Peyer's patch (tissue), 4 donors: ENCODE results near the gene SCRN1. TPM values are rescaled to one million over a fixed set of nuclear protein-coding genes. Genes with fewer than 3 reads are reported as not detected.
A peak's percentile ranks its signal among the peaks of the same experiment; 100 is the strongest.

Experiments used
- DNase-seq, 3 donors: peaks; one replicate each; pipeline ENCODE4 v3.0.0-alpha.2; 2017 to 2019
- H3K27ac ChIP-seq, 4 donors: fragments of 200-600 bp; sonication (generic); one replicate each; pipeline ENCODE4 v1.5.1; 2016 to 2019
- H3K27me3 ChIP-seq, 2 donors: fragments of 200-600 bp; sonication (generic); one replicate each; pipeline ENCODE4 v1.5.1; 2019
- H3K36me3 ChIP-seq, 3 donors: fragments of 200-600 bp; sonication (generic); one replicate each; pipeline ENCODE4 v1.5.1; 2016 to 2019
- H3K4me1 ChIP-seq, 4 donors: fragments of 200-600 bp; sonication (generic); one replicate each; pipeline ENCODE4 v1.5.1; 2016 to 2019
- H3K4me3 ChIP-seq, 4 donors: fragments of 200-600 bp; sonication (generic); 1 replicate in 3 of 4; 2 replicates in 1 of 4; pipeline ENCODE4 v1.5.1; 2016 to 2019; ENCODE audit warnings: mild to moderate bottlenecking in 1 of 4
- H3K9me3 ChIP-seq, 4 donors: fragments of 200-600 bp; sonication (generic); one replicate each; pipeline ENCODE4 v1.5.1; 2016 to 2019; ENCODE audit warnings: mild to moderate bottlenecking in 1 of 4
- POLR2A ChIP-seq, 2 donors: fragments of 450-650 bp; IDR thresholded peaks; one replicate each; pipeline ENCODE4 v1.5.1; 2017; ENCODE audit warnings: antibody characterized with exemption in 2 of 2, mild to moderate bottlenecking in 2 of 2, moderate library complexity in 2 of 2
- total RNA-seq, 4 donors: library from RNA; depleted of rRNA; stranded (reverse); fragments of >200 nt; gene quantifications; one replicate each; pipeline ENCODE4 v1.1.0, GENCODE V29; 2016
- TF ChIP-seq, protein P1 (sequence below), 6 experiments: fragments of 450-650 bp in 4 of 6; fragments of 200-600 bp in 2 of 6; sonication (generic) in 1 of 6; IDR thresholded peaks; one replicate each; pipeline ENCODE4 v1.5.1; 2017 to 2019; ENCODE audit warnings: antibody characterized with exemption in 6 of 6, mild to moderate bottlenecking in 3 of 6, moderate library complexity in 1 of 6

SCRN1 gene
- total RNA-seq, 4 donors from 2014 or later: 3.7 to 34.7 (median 7.4) TPM

DNA sequence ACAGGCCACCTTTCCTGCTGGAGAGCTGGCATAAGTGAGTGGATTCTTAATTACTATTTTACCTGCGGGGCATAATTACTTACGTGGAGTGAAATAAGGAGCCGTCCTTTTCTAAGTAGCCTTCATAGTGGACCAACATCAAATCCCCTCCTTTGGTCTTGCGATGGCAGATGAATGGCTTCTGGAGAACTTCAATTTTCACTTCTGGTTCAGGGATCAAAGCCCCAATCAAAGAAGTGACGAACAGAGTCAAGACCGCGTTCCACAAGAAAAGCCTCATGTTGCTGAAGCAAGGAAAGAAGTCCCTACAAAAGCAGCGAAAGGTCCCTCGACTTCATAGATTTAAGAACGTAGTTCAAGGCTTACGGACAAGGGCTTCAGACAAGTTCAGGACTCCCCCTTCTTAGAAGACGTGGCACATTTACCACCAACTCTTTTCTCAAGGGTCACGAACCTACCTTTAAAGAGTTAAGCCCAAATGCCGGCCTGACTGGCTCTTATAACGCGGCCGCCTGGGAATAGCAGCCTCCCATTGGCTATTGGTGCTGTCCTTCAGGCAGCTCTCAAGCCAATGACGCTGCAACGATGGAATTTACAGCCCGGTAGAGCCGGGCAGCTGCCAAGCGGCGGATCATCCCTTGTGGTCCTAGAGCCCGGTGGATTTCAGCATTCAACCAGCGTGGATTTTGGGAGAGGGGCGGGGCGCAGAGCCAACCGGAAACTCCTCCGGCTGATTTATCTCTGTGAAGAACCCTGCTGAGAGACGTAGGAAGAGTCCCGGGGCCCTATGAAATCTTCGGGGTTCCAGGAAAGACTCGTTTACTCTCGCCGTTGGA is 36.8 kb upstream of the SCRN1 start, which contains the start of gene FKBP14:
Gene FKBP14 (minus strand): TSS at position 474 of the 836 bp plus-strand sequence. CDS start 194 bp downstream, at position 280.
- no peaks in the 10 kb centered on the region for H3K9me3 ChIP-seq
- TF ChIP-seq, protein P1, sequence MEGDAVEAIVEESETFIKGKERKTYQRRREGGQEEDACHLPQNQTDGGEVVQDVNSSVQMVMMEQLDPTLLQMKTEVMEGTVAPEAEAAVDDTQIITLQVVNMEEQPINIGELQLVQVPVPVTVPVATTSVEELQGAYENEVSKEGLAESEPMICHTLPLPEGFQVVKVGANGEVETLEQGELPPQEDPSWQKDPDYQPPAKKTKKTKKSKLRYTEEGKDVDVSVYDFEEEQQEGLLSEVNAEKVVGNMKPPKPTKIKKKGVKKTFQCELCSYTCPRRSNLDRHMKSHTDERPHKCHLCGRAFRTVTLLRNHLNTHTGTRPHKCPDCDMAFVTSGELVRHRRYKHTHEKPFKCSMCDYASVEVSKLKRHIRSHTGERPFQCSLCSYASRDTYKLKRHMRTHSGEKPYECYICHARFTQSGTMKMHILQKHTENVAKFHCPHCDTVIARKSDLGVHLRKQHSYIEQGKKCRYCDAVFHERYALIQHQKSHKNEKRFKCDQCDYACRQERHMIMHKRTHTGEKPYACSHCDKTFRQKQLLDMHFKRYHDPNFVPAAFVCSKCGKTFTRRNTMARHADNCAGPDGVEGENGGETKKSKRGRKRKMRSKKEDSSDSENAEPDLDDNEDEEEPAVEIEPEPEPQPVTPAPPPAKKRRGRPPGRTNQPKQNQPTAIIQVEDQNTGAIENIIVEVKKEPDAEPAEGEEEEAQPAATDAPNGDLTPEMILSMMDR (IDR thresholded peaks at IDR 0.05): no peak
- TF ChIP-seq POLR2A (IDR thresholded peaks at IDR 0.05): no peak

DNA sequence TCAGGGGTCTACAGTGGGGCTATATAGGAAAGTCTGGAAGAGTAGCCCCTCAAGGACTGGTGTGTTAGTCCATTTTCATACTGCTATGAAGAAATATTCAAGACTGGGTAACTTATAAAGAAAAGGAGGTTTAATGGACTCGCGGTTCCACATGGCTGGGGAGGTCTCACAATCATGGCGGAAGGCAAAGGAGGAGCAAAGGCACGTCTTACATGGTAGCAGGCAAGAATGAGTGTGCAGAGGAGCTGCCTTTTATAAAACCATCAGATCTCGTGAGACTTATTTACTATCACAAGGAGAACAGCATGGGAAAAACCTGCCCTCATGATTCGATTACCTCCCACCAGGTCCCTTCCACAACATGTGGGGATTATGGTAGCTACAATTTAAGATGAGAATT is 33.9 kb upstream of the SCRN1 start:
- Histone ChIP-seq H3K9me3 (no peaks in the 10 kb centered on the region), H3K27me3 (no peaks in the 10 kb centered on the region), H3K4me1 (peaks cover 0 to 27% (median 4%) of the 10 kb centered on the region in 4 donors), H3K27ac (no peak overlapping the region), H3K36me3 (no peaks in the 10 kb centered on the region), H3K4me3 (no peak overlapping the region)
- DNase-seq: no peak
- TF ChIP-seq, protein P1 (IDR thresholded peaks at IDR 0.05): no peak
- TF ChIP-seq POLR2A (IDR thresholded peaks at IDR 0.05): no peak

More for the DNA sequence above, 36.8 kb upstream of the SCRN1 start, which contains the start of gene FKBP14:
- no peaks in the 10 kb centered on the region for H3K27me3 ChIP-seq
- no peaks in the 10 kb centered on the region for H3K36me3 ChIP-seq
- peak within 1 kb of the TSS; percentile 82 to 96 (median 92) for H3K4me3 ChIP-seq
- peak; percentile 94 to 99 (median 95) for DNase-seq
- peak within 1 kb of the TSS; percentile 87 to 93 (median 91) for H3K27ac ChIP-seq
- peaks cover 0 to 41% (median 8%) of the 10 kb centered on the region in 4 donors for H3K4me1 ChIP-seq

DNA sequence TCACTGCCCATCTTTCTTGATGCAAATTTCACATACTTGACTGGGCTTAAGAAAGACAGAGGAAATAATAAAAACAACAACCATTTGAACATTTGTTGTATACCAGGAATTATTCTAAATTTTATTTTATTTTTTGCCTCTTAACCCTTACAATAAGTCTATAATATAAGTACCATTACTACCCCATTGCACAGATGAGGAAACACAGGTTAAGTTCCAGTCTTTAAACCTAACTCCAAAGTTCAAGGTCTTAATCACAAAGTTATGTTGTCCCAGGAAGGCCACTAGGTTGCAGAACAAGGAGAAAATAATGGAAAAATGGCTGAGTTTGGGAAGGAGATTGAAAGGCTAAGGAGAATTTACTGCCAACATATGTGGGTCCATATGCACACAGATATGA is 33.4 kb upstream of the SCRN1 start:
- TF ChIP-seq POLR2A (IDR thresholded peaks at IDR 0.05): no peak
- TF ChIP-seq, protein P1 (IDR thresholded peaks at IDR 0.05): no peak
- Histone ChIP-seq H3K27ac (no peak overlapping the region), H3K27me3 (no peaks in the 10 kb centered on the region), H3K9me3 (no peaks in the 10 kb centered on the region), H3K4me3 (no peak overlapping the region), H3K36me3 (peaks cover 0 to 4% (median 0%) of the 10 kb centered on the region in 3 donors), H3K4me1 (peaks cover 0 to 27% (median 4%) of the 10 kb centered on the region in 4 donors)
- no peak for DNase-seq

DNA sequence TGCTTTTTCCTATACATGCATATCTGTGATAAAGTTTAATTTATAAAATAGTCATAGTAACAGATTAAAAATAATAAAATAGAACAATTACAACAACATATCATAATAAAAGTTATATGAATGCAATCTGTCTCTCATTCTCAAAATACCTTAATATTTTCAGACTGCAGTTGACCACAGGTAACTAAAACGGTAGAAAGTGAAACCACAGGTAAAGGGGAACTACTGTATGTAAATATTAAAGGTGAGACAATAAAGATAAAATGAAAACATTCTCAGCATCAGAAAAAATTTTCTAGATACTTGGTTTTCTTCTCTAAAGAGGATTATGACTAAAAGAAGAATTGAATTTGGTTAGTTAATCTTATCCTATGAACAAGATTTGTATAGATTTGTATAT is 30.9 kb upstream of the SCRN1 start:
- no peaks in the 10 kb centered on the region for H3K9me3 ChIP-seq
- no peak overlapping the region for H3K4me3 ChIP-seq
- no peak overlapping the region for H3K27ac ChIP-seq
- no peak for DNase-seq
- TF ChIP-seq, protein P1 (IDR thresholded peaks at IDR 0.05): no peak
- TF ChIP-seq POLR2A (IDR thresholded peaks at IDR 0.05): no peak
- H3K27me3 ChIP-seq: no peaks in the 10 kb centered on the region
- peaks cover 0 to 14% (median 0%) of the 10 kb centered on the region in 3 donors for H3K36me3 ChIP-seq
- H3K4me1 ChIP-seq: peaks cover 0 to 19% (median 3%) of the 10 kb centered on the region in 4 donors

DNA sequence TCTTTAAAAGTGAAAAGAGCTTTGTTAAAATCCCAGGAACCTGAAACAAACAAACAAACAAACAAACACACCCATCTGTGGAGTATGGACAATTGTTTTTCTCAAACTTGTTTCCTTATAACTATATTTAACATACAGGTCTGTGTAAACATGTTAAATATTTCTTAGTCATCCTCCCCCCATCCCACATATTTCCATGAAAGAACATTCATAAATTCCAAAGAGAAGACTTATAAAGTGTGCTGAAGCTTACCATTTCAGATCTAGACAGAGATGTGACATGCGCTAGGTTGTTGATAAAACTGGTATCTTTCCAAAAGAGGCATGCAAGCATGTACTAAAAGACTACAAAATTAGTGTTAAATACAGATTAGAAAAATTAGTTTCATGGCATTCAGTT is 30.4 kb upstream of the SCRN1 start:
- TF ChIP-seq, protein P1 (IDR thresholded peaks at IDR 0.05): no peak
- no peak overlapping the region for H3K4me3 ChIP-seq
- no peak for DNase-seq
- H3K36me3 ChIP-seq: peaks cover 0 to 14% (median 0%) of the 10 kb centered on the region in 3 donors
- no peaks in the 10 kb centered on the region for H3K9me3 ChIP-seq
- no peaks in the 10 kb centered on the region for H3K27me3 ChIP-seq
- peaks cover 0 to 14% (median under 1%) of the 10 kb centered on the region in 4 donors for H3K4me1 ChIP-seq
- H3K27ac ChIP-seq: no peak overlapping the region
